GM13977 (cell line): Measurements from ENCODE around the gene HIPK2.

Experiments
- DNase-seq: peaks from one replicate; pipeline ENCODE4 v3.0.0; 2012; ENCODE audit warnings: low spot score
- in situ Hi-C: fragments of 300-500 bp; cut with MboI; formaldehyde crosslinking; loops from one replicate; pipeline ENCODE4 v1.12.0; 2022; ENCODE audit warnings: low sequenced_read_pairs, low pct_unique_long_range_greater_than_20kb, mixed read lengths, inconsistent platforms; ENCODE audit not compliant: unreplicated experiment
- TF ChIP-seq, protein P1 (sequence below): IDR thresholded peaks from 2 replicates; pipeline ENCODE4 v1.5.1; 2012; ENCODE audit warnings: mild to moderate bottlenecking, control low read depth; ENCODE audit not compliant: insufficient read depth; ENCODE audit errors: extremely low read depth, missing control alignments

The HIPK2 gene

DNA sequence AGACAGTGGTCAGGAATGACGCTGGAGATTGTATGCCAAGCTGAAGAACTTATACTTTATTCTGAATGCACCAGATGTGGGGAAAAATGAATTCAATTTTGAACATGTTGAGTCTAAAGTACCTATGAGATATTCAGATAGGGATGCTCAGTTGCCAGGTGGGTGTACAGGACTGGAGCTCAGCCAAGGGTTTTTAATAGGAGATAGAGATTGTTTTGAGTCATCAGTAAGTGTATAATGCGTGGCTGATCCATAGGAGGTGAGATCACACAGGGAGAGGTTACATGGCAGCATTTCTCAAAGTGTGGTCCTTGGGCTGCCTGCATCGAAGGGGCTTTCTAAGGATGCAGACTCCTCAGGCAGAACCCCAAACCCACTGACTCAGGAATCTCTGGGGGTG, 6.8 kb upstream of the HIPK2 start:
- no peak for DNase-seq
- in situ Hi-C loops, result no loop called here
- TF ChIP-seq, protein P1, sequence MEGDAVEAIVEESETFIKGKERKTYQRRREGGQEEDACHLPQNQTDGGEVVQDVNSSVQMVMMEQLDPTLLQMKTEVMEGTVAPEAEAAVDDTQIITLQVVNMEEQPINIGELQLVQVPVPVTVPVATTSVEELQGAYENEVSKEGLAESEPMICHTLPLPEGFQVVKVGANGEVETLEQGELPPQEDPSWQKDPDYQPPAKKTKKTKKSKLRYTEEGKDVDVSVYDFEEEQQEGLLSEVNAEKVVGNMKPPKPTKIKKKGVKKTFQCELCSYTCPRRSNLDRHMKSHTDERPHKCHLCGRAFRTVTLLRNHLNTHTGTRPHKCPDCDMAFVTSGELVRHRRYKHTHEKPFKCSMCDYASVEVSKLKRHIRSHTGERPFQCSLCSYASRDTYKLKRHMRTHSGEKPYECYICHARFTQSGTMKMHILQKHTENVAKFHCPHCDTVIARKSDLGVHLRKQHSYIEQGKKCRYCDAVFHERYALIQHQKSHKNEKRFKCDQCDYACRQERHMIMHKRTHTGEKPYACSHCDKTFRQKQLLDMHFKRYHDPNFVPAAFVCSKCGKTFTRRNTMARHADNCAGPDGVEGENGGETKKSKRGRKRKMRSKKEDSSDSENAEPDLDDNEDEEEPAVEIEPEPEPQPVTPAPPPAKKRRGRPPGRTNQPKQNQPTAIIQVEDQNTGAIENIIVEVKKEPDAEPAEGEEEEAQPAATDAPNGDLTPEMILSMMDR, result no peak

DNA sequence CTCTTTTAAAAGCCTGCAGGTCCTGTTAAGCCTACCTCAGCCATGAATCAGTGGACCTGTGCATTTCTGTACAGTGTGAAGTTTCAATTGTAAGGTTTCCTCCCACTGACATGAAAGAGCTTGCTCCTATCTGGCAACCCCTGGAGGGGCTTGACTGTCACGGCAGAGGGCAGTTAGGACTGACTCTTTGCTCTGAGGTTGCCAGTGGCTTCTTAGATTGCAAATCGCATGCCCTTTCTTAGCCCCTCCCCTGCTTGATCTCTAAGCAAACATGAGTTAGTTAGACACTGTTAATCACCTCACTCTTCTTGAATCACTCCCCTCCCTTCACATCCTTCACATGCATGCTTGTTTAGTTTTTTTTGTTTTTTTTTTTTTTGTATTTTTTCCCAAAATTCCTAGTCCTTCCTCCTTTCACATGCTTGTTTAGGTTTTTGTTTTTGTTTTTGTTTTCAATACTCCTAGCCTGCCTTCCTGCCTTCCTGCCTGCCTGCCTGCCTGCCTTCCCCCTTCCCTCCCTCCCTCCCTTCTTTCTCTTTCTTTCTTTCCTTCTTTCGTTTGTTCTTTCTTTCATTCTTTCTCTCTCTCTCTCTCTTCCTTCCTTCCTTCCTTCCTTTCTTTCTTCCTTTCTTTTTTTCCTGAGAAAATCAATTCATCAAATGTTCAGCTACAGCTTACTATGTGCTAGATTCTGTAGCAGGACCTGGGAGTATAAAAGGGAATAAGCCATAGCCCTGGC, 6.0 kb upstream of the HIPK2 start:
- in situ Hi-C loops, result no loop called here
- no peak for DNase-seq
- TF ChIP-seq, protein P1, result no peak

DNA sequence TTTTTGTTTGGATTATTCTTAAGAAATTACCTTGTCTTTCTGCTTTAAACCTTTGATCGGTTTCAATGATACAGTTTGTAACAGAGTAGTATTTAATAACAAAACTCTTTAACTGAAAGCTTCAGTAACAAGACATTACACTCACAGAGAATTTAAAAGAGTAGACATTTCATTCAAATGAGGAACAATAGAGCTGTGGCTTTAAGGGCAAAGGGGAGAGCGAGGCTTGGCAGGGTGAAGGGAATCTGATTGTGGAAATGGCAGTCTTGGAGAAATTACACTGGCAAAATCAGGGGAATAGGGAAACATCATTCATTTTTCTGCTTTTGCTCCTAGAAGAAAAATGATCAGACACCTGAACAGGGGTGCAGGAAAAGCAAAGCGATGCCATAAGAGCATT, 5.1 kb upstream of the HIPK2 start:
- in situ Hi-C loops, result no loop called here
- no peak for DNase-seq
- TF ChIP-seq, protein P1, result no peak

DNA sequence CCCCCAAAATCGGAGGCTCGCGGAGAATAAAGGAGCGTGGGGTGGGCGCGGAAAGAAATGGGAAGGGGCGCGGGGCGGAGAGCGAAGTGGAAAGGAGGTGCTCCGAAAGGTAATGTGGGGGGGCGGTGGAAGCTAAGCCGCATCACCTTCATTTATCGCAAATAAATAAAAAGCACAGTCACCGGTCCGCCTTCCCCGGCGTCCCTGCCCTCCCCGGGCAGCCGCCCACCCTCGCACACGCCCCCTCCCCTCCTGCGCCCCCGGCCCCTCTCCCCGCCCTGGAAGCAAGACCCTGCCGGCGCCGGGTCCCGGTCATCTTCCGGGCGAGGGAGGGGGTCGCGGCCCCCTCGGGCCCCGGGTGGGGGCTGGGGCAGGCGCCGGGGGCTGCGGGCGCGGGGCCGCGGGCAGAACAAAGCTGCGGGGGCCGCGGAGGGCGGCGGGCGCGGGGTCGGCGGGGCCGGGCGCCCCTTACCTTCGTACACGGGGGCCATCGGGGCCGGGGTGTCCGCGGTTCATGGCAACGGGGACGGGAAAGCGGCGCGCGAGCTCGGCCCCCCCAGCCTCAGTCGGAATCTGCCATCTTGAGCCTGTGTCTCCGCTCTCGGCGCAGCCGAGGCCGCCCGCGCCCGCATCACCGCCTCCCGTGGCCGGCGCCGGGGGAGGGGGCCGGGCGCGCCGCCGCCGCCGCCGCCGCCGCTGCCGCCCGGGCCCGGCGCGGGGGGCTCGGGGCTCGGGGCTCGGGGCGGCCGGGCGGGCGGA, 486 bp downstream of the HIPK2 start:
- in situ Hi-C loops, result no loop called here
- peak; percentile 77 for DNase-seq
- TF ChIP-seq, protein P1, result no peak

DNA sequence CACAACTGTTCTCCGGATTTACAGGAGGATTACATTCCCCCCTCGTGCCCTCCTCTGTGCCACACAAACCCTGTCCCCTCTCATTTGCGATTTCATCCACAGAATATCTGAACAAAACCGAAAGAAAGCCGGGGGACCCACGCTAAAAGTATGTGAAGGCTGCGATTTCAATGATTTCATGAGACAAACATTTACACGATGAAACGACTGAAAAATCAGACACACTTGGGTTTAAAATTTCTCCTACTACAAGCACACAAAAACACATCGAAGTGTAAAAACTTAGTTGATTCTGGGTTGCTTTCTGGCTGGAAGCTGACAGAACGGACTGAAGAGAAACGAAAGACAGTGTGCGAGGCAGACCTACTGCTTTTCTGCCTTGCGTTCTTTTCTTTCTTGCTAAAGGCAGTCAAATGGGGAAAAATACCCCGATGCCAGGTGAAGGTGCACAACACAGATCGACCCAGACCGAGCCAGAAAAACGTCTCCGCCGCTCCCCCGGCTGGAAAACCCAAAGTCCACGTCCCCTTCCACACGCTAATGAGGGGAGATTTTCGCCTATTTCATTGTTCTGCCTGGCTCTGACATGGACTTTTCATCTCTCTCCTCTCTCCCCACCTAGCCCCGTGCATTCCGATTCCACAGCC, 1.2 kb downstream of the HIPK2 start:
- TF ChIP-seq, protein P1, result no peak
- in situ Hi-C loops, result no loop called here
- DNase-seq, result peak; percentile 60

DNA sequence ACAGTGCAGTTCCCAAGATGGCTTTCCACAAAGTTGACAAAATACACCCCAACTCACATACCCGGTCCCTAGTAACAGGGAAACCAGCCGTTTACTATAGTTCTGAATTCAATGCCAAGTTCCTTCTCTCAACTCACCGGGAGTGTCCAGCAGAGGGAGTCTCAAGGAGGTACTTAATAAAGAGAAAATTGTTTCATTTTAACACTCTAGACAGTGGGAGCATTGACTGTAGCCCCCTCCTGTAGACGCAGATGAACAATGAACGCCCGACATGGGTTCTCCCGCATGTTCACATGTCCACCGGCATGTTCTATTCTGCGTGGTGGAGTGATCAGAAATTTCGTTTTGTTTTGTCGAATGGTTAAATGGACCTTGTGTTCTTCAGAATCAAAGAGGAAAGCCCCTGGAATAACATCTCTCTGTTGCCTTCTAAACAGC, 1.9 kb downstream of the HIPK2 start:
- DNase-seq, result peak; percentile 79
- in situ Hi-C loops, result no loop called here
- TF ChIP-seq, protein P1, result peak; percentile 68
